Stimulated activated CD8-positive, alpha-beta memory T cell treated with anti-CD3 and anti-CD28 coated beads, Interleukin-7, amount 100 ng/mL, for 48 hours (primary cell): Measurements from ENCODE around the gene CEACAM18.

Experiments
- DNase-seq, 2 donors: peaks; one replicate each; pipeline ENCODE4 v3.0.0-alpha.2; 2020; ENCODE audit warnings: low read depth in 1 of 2; ENCODE audit errors: extremely low read depth in 1 of 2

Gene CEACAM18

GRCh38 chr19:51524666-51525264 is 46.4 kb downstream of the CEACAM18 start:
- no peak for DNase-seq

- no peak for DNase-seq
These were observed 47.3 kb downstream of the CEACAM18 start for GRCh38 chr19:51525651-51526050.

DNA sequence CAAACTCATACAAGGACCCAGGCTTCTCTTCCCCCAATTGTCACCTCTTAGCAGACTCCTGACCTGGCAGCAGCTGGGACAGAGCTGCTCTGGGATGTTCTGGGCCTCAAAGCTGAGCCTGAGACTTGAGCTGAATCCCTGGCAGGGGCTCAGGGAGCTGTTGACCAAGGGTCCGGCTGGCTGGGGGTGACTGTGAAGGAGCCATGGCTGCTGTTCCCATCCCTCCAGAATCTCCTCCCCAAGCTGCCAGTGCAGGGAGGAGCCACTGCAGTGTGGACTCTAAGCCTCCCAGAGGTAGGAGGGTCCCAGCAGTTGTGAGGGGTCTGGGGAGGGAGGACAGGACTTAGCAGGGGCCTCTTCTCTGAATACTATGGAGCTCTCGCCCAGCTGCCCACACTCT is 51.0 kb downstream of the CEACAM18 start:
- no peak for DNase-seq

DNA sequence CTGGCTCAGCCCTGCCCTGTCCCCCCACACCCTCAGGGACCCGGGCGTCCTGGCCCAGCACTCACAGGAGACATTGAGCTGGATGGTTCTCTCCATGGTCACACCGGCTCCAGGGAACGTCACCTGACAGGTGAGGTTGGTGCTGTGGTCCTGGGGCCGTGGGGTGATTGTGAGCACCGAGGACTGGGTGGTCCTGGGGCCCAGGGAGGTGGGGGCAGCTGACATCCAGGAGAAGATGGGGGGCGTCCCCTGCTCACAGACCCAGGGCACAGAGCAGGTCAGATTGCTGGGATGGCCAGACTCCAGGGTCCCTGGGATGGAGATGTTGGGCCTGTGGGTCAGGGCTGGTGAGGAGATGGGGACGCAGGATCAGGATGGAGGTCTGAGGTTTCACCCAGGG is 52.3 kb downstream of the CEACAM18 start:
- DNase-seq: no peak

- DNase-seq: no peak
These were observed 53.3 kb downstream of the CEACAM18 start, which contains the start of gene SIGLEC6 for GRCh38 chr19:51531349-51532315. Gene SIGLEC6, minus strand, starts transcription at chr19:51531670. Its CDS starts 22 bp downstream, at chr19:51531648.

DNA sequence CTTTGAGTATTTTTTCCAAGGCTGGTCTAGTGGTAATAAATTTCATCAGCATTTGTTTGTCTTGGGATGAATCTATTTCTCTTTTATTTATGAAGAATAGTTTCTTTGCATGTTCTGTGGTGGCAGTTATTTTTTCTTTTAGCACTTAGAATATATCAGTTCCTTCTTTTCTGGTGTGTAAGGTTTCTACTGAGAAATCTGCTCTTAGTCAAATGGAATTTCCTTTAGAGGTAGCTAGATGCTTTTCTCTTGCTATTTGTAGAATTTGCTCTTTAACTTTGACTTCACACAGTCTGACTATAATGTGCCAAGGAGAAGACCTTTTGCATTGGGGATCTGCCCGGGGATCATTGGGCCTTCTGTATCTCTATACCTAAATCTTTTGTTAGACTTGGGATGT is 57.2 kb downstream of the CEACAM18 start:
- DNase-seq: no peak

GRCh38 chr19:51539821-51540366 is 61.6 kb downstream of the CEACAM18 start:
- DNase-seq: no peak
